GM12874 (cell line): Measurements from ENCODE around the gene ANKUB1.

Source experiments
- TF ChIP-seq, protein P1 (sequence below): IDR thresholded peaks from 2 replicates; pipeline ENCODE4 v1.5.1; 2011; ENCODE audit warnings: low read depth, mild to moderate bottlenecking, control low read depth, low read length, moderate library complexity; ENCODE audit not compliant: insufficient read depth

ANKUB1 gene

DNA sequence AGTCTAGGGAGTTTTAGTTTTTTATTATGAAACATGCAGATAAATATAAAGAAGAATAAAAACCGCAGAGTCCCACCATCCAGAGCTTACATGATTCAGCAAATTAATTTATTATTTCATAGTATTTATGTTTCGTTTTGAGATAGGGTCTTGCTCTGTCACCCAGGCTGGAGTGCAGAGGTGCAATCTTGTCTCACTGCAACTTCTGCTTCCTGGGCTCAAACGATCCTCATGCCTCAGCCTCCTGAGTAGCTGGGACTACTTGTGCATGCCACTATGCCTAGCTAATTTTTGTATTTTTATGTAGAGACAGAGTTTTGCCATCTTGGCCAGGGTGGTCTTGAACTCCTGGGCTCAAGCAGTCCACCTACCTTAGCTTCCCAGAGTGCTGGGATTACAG is 34.3 kb upstream of the ANKUB1 start:
- TF ChIP-seq, protein P1, sequence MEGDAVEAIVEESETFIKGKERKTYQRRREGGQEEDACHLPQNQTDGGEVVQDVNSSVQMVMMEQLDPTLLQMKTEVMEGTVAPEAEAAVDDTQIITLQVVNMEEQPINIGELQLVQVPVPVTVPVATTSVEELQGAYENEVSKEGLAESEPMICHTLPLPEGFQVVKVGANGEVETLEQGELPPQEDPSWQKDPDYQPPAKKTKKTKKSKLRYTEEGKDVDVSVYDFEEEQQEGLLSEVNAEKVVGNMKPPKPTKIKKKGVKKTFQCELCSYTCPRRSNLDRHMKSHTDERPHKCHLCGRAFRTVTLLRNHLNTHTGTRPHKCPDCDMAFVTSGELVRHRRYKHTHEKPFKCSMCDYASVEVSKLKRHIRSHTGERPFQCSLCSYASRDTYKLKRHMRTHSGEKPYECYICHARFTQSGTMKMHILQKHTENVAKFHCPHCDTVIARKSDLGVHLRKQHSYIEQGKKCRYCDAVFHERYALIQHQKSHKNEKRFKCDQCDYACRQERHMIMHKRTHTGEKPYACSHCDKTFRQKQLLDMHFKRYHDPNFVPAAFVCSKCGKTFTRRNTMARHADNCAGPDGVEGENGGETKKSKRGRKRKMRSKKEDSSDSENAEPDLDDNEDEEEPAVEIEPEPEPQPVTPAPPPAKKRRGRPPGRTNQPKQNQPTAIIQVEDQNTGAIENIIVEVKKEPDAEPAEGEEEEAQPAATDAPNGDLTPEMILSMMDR, result no peak

DNA sequence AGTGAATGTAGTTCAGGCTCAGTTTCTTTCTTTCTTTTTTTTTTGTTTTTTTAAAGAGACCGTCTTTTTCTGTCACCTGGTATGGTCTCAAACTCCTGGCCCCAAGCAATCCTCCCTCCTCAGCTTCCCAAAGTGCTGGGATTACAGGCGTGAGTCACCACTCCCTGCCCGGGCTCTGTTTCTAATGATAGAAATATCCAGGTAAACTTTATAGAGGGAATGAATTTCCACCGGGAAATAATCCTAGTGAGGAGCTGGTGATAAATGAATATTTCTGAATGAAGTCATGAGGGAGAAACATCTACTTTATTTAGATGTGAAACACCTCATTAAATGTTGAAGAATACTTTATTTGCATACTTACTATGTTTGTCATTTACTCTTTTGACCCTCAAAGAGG is 27.8 kb upstream of the ANKUB1 start:
- TF ChIP-seq, protein P1, result no peak

DNA sequence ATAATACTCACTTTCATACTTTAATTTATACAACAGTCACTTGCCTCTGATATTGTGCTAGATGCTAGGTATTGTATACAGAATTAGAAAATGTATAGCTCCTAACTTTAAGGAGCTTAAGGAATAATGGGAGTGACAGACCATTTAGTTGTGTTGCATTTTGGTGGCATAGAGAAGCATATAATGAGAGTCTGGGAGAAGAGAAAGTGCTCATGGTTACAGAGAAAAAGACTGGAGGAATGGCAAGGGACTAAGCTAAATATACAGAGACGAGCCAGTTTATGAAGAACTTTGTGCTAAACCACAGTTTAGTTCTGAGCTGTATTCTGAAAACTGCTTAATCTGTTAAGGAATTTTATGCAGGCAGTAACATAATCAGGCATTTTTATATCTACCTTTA is 27.1 kb upstream of the ANKUB1 start:
- TF ChIP-seq, protein P1, result no peak

GRCh38 chr3:149816986-149817385 is 24.6 kb upstream of the ANKUB1 start:
- TF ChIP-seq, protein P1, result no peak

DNA sequence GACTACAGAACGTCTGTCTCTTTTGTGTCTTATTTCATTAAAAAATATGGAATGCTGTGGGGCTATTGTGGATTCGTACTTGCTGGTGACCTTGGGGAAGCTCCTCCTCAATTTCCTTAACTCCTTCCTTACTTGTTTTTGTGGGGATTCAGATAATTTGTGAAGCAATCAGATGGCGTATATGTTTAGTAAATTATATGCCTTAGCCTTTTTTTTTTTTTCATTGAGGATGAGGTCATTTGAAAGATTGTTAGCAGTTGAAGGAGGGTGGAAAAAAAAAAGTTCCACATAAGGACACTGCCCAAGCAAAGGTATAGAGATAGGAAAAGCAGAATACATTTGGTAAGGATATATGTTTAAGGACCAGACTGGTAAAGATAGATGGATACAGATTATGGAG is 24.0 kb upstream of the ANKUB1 start:
- TF ChIP-seq, protein P1, result no peak

GRCh38 chr3:149815728-149816127 is 23.4 kb upstream of the ANKUB1 start:
- TF ChIP-seq, protein P1, result no peak

- TF ChIP-seq, protein P1, result no peak
These were observed 23.0 kb upstream of the ANKUB1 start for GRCh38 chr3:149815321-149815720.
